ENCODE measurements around the gene TMEM63B. TPM values are rescaled to one million over a fixed set of nuclear protein-coding genes. Genes with fewer than 3 reads are reported as not detected.
A peak's percentile ranks its signal among the peaks of the same experiment; 100 is the strongest.

TMEM63B gene
- total RNA-seq, 6 donors from 2014 or later, result 89.8 to 198 (median 128) TPM

DNA sequence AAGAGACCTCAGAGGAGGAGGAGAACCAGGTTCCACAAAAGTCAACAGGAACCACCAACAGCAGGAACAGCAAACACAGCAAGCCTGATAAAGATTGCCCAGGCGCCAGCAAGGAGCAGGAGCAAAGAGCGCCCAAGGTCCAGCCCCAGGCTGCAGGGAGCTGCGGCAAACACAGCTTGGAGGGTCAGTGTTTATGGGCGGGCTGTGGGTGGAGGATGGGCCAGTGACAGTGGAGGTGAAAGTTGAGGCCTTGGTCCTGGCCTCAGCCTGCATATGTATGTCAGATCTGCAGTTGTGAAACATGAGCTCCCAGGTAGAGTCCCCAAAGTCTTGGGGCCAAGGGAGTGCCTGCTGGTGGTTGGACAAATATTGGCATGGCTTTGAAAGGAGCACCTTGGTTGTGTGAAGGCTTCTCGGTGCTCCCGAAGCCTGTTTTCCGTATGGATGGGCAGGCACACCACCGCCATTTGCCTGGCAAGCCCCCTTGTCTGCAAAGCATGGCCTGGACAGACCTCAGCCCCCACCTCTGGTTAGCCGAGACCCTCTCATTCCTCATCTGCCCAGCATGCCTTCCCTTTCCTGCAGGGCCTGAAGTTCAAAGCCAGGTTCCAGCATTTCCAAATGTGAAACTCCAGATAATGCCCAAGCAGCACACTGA lies 29.3 kb downstream of the TMEM63B start:
- 74 to 86% methylated on average over 8 to 9 of the region's 9 CpGs for WGBS, 2 donors
- Histone ChIP-seq H3K9me3 (no peaks in the 10 kb centered on the region), H3K4me1 (peaks cover 0 to 4% (median 0%) of the 10 kb centered on the region in 4 donors), H3K4me3 (no peak overlapping the region), H3K27me3 (no peaks in the 10 kb centered on the region), H3K36me3 (peaks cover 0 to 13% (median 8%) of the 10 kb centered on the region in 4 donors), H3K27ac (no peak overlapping the region)
- ATAC-seq (ENCODE audit: low FRiP score in 2 of 2) (no peak), DNase-seq (no peak)
- TF ChIP-seq POLR2A (IDR thresholded peaks at IDR 0.05) (peak in 1 of 4 donors; percentile 4), EP300 (IDR thresholded peaks at IDR 0.05) (no peak)

DNA sequence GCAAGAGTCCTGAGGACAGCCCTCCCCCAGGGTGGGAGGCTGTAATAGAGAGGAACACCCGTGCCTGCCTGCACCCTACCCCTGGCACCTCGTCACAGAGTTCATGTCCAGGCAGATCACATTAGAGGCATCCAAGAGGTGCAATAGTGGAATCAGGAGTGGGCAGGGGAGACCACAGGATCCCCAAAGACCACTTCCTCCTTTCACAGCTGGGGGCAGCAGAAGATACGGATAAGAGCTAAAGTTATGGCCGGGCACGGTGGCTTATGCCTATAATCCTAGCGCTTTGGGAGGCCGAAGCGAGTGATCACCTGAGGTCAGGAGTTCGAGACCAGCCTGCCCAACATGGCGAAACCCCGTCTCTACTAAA lies 29.8 kb downstream of the TMEM63B start:
- Histone ChIP-seq H3K4me3 (no peak overlapping the region), H3K27ac (no peak overlapping the region), H3K4me1 (no peaks in the 10 kb centered on the region), H3K27me3 (no peaks in the 10 kb centered on the region), H3K36me3 (peaks cover 0 to 13% (median 8%) of the 10 kb centered on the region in 4 donors), H3K9me3 (no peaks in the 10 kb centered on the region)
- TF ChIP-seq POLR2A (IDR thresholded peaks at IDR 0.05) (no peak), EP300 (IDR thresholded peaks at IDR 0.05) (no peak), POLR2AphosphoS5 (IDR thresholded peaks at IDR 0.05) (no peak)
- TF ChIP-seq, protein P1, sequence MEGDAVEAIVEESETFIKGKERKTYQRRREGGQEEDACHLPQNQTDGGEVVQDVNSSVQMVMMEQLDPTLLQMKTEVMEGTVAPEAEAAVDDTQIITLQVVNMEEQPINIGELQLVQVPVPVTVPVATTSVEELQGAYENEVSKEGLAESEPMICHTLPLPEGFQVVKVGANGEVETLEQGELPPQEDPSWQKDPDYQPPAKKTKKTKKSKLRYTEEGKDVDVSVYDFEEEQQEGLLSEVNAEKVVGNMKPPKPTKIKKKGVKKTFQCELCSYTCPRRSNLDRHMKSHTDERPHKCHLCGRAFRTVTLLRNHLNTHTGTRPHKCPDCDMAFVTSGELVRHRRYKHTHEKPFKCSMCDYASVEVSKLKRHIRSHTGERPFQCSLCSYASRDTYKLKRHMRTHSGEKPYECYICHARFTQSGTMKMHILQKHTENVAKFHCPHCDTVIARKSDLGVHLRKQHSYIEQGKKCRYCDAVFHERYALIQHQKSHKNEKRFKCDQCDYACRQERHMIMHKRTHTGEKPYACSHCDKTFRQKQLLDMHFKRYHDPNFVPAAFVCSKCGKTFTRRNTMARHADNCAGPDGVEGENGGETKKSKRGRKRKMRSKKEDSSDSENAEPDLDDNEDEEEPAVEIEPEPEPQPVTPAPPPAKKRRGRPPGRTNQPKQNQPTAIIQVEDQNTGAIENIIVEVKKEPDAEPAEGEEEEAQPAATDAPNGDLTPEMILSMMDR (IDR thresholded peaks at IDR 0.05), result no peak
- ATAC-seq (ENCODE audit: low FRiP score in 2 of 2), result no peak
- DNase-seq, result no peak
- 81 to 89% methylated on average over 9 to 11 of the region's 11 CpGs for WGBS, 2 donors

DNA sequence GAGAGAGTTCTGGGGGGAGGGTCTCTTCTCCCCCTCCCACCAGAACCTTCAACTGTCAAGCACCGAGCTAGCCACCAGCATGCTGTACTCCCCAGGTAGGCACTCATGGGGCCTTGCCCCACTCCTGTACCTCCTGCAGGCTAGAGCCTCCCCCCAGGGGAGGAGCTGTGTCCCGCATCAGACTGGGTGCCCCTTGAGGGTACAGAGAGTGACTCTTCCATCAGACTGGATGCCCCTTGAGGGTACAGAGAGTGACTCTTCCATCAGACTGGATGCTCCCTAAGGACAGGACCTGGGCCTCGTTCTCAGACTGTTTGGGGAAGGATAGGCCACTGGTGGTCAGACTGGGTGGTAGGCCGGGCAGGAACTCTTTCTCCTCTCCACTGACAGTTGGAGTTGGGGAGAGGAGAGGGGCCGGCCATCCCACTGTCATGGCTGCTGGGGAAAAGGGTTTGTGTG lies 31.4 kb downstream of the TMEM63B start, which contains the start of gene CAPN11:
Gene CAPN11 (plus strand): TSS at position 51 of the 459 bp plus-strand sequence. CDS start 29 bp downstream, at position 80.
- DNase-seq (no peak), ATAC-seq (ENCODE audit: low FRiP score in 2 of 2) (no peak)
- Histone ChIP-seq H3K4me1 (no peaks in the 10 kb centered on the region), H3K36me3 (peaks cover 0 to 3% (median 0%) of the 10 kb centered on the region in 4 donors), H3K4me3 (no peak within 1 kb of the TSS), H3K9me3 (no peaks in the 10 kb centered on the region), H3K27ac (no peak within 1 kb of the TSS), H3K27me3 (no peaks in the 10 kb centered on the region)
- TF ChIP-seq, protein P1 (IDR thresholded peaks at IDR 0.05), result no peak
- no peak for TF ChIP-seq POLR2A (IDR thresholded peaks at IDR 0.05)
- TF ChIP-seq POLR2AphosphoS5 (IDR thresholded peaks at IDR 0.05), result no peak
- no peak for TF ChIP-seq EP300 (IDR thresholded peaks at IDR 0.05)
- WGBS, 2 donors, result 95 to 96% methylated on average over 3 to 5 of the region's 5 CpGs

DNA sequence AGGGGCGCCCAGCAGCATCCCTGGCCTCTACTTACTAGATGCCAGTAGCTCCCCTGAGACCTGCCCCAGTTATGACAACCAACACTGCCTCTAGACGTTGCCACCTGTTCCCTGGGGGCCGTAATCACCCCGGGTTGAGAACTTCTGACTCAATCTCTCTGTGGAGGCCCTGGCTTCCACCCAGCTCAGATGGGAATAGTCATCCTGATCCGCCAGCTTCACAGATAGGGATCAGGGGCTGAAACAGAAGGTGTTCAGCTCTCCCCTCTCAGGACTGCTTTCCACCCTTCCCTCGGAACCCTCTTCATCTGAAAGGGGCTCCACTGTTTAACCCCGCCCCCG lies 34.6 kb downstream of the TMEM63B start:
- DNase-seq (no peak), ATAC-seq (ENCODE audit: low FRiP score in 2 of 2) (no peak)
- Histone ChIP-seq H3K4me3 (no peak overlapping the region), H3K27me3 (no peaks in the 10 kb centered on the region), H3K9me3 (no peaks in the 10 kb centered on the region), H3K27ac (no peak overlapping the region), H3K36me3 (no peaks in the 10 kb centered on the region), H3K4me1 (no peaks in the 10 kb centered on the region)
- 72 to 81% methylated on average over 6 to 8 of the region's 8 CpGs for WGBS, 2 donors
- TF ChIP-seq POLR2AphosphoS5 (IDR thresholded peaks at IDR 0.05) (no peak), POLR2A (IDR thresholded peaks at IDR 0.05) (no peak), EP300 (IDR thresholded peaks at IDR 0.05) (no peak)
- TF ChIP-seq, protein P1 (IDR thresholded peaks at IDR 0.05), result no peak

DNA sequence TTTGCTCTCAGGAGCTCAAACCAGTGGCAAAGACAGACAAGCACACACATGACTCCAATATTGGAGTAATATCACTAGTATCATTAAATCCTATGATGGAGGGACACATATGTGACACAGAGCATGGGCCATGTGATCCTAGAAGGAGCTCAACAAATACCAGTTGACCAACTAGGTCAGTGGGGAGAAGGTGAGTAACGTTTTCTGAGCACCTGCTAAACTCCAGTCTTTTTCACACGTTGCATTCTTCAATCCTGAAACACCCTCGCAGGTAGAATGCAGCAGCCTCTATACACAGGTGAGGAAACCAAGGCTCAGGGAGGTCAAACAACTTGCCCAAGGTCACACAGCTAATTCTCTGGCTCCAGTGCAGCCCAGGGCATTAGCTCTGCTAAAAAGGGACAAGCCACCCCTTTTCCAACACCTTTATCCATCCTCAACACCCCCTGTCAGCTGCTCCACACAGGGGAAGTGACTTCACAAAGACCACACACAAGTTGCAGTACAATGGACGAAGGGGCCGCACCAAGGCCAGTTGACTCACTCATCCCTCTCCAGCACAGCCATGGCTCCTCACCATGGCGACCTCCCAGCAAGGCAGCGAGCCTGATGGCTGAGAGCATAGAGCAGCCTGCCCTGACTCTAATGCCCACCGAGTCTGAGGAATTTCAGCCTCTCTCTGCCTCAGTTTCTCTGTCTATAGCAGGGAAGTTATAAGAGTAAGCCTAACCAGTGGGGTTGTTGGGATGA lies 35.7 kb downstream of the TMEM63B start:
- Histone ChIP-seq H3K4me1 (no peaks in the 10 kb centered on the region), H3K9me3 (no peaks in the 10 kb centered on the region), H3K27ac (no peak overlapping the region), H3K27me3 (no peaks in the 10 kb centered on the region), H3K4me3 (no peak overlapping the region), H3K36me3 (no peaks in the 10 kb centered on the region)
- no peak for DNase-seq
- no peak for ATAC-seq (ENCODE audit: low FRiP score in 2 of 2)
- WGBS, 2 donors, result 74 to 81% methylated on average over 8 of the region's 8 CpGs
- TF ChIP-seq EP300 (IDR thresholded peaks at IDR 0.05) (no peak), POLR2AphosphoS5 (IDR thresholded peaks at IDR 0.05) (no peak), POLR2A (IDR thresholded peaks at IDR 0.05) (no peak)
- TF ChIP-seq, protein P1 (IDR thresholded peaks at IDR 0.05), result no peak
